ENCODE measurements around the gene TSHZ2. TPM values are rescaled to one million over a fixed set of nuclear protein-coding genes. Genes with fewer than 3 reads are reported as not detected.

The TSHZ2 gene
- total RNA-seq, 1 experiment from 2014 or later = 0.07 TPM

DNA sequence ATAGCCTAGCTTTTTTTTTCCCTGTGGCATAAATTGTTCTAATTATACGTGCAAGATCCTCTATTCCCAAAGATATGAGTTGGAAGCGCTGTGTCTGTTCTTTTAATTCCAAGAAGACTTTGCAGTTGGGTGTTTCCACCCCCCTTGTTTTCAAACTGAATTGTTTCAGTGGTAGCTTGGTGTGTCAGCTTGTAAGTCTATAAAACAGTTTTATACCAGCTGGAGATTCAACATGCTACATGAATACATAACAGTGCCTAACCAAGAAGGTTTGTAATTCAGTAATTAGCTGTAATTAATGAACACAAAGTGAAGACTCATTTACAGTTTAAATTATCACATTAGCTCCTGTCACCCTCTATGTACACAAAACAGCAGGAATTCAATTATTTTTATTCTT lies 467.5 kb downstream of the TSHZ2 start:
- H3T11ph ChIP-seq (ENCODE audit: low read length) = no peak overlapping the region
- no peak overlapping the region for H3K9ac ChIP-seq (ENCODE audit: extremely low read depth, insufficient read length, low read length)
- H3K27ac Mint-ChIP-seq = no peak overlapping the region
- H2BK20ac ChIP-seq (ENCODE audit: low read depth, low read length, poor library complexity, severe bottlenecking) = no peak overlapping the region
- no peaks in the 10 kb centered on the region for H3K79me1 ChIP-seq (ENCODE audit: insufficient read depth, low read depth, low read length, poor library complexity, severe bottlenecking)
- no peak overlapping the region for H3K23ac ChIP-seq (ENCODE audit: insufficient read length, low read depth, low read length)
- H3K56ac ChIP-seq (ENCODE audit: insufficient read length, low read depth, low read length) = no peak overlapping the region
- H3K9me3 Mint-ChIP-seq = no peaks in the 10 kb centered on the region; a peak in 2 of 5 replicates
- no peaks in the 10 kb centered on the region for H4K20me1 ChIP-seq (ENCODE audit: control insufficient read depth, insufficient read depth, insufficient read length)
- TF ChIP-seq, protein P1, sequence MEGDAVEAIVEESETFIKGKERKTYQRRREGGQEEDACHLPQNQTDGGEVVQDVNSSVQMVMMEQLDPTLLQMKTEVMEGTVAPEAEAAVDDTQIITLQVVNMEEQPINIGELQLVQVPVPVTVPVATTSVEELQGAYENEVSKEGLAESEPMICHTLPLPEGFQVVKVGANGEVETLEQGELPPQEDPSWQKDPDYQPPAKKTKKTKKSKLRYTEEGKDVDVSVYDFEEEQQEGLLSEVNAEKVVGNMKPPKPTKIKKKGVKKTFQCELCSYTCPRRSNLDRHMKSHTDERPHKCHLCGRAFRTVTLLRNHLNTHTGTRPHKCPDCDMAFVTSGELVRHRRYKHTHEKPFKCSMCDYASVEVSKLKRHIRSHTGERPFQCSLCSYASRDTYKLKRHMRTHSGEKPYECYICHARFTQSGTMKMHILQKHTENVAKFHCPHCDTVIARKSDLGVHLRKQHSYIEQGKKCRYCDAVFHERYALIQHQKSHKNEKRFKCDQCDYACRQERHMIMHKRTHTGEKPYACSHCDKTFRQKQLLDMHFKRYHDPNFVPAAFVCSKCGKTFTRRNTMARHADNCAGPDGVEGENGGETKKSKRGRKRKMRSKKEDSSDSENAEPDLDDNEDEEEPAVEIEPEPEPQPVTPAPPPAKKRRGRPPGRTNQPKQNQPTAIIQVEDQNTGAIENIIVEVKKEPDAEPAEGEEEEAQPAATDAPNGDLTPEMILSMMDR (conservative IDR thresholded peaks at IDR 0.05) = no peak
- no peak overlapping the region for H3K4me3 Mint-ChIP-seq
- no peaks in the 10 kb centered on the region for H3K9me3 ChIP-seq (ENCODE audit: control insufficient read depth, low read depth, low read length)
- no peak overlapping the region for H3K14ac ChIP-seq (ENCODE audit: insufficient read depth, low read length)
- H2BK120ac ChIP-seq (ENCODE audit: low read depth, low read length, poor library complexity, severe bottlenecking) = no peak overlapping the region
- H3K4me2 ChIP-seq (ENCODE audit: insufficient read depth, insufficient read length, low read length) = no peak overlapping the region
- H3K4me1 ChIP-seq (ENCODE audit: insufficient read depth, low read length) = no peaks in the 10 kb centered on the region
- DNase-seq = no peak
- H3K79me2 ChIP-seq (ENCODE audit: insufficient read depth, low read length) = no peaks in the 10 kb centered on the region
- no peak overlapping the region for H4K91ac ChIP-seq (ENCODE audit: insufficient read length, low read depth, low read length)
- H3K4me1 Mint-ChIP-seq = peaks cover 0 to 2% of the 10 kb centered on the region in 2 experiments; a peak in 3 of 4 replicates
- no peaks in the 10 kb centered on the region; the same call in 1 of the 2 replicates for H3K27me3 ChIP-seq (ENCODE audit: insufficient read depth, low read length)
- no CpG with 5 or more reads among the region's 2 CpGs for WGBS (ENCODE audit: extremely low coverage, insufficient read length, low lambda C conversion rate)
- H4K5ac ChIP-seq (ENCODE audit: insufficient read length, low read depth, low read length) = no peak overlapping the region
- H3K4ac ChIP-seq (ENCODE audit: low read depth, low read length) = no peak overlapping the region
- no peak overlapping the region for H2BK15ac ChIP-seq (ENCODE audit: low read depth, low read length)
- H3K18ac ChIP-seq (ENCODE audit: insufficient read length, low read depth, low read length) = no peak overlapping the region
- no peak overlapping the region for H2BK12ac ChIP-seq (ENCODE audit: insufficient read length, low read depth, low read length)
- no peak overlapping the region for H2AK5ac ChIP-seq (ENCODE audit: insufficient read length, low read length)
- no peak overlapping the region for H2BK5ac ChIP-seq (ENCODE audit: insufficient read length, low read length)
- no peak overlapping the region for H2AFZ ChIP-seq (ENCODE audit: low read length)
- H3K36me3 Mint-ChIP-seq (ENCODE audit: insufficient read depth in 1 of 3, low read depth in 3 of 3) = peaks cover 0 to 3% (median 0%) of the 10 kb centered on the region in 3 experiments; a peak in 1 of 7 replicates
- H3K23me2 ChIP-seq (ENCODE audit: insufficient read length, low read depth, low read length, poor library complexity, severe bottlenecking) = no peaks in the 10 kb centered on the region
- no peaks in the 10 kb centered on the region; the same call in 1 of the 2 replicates for H3K27me3 Mint-ChIP-seq (ENCODE audit: low read depth)
- H3K27ac ChIP-seq (ENCODE audit: insufficient read length, low read depth, low read length) = no peak overlapping the region
- no peak overlapping the region for H4K8ac ChIP-seq (replicated peaks; ENCODE audit: insufficient read length, low read depth, low read length)

All from H9 (cell line).